Gastroesophageal sphincter (tissue), 3 donors: ENCODE measurements around the gene CERS4.

Experiments
- CTCF ChIP-seq, 4 experiments: fragments of 200-600 bp in 2 of 4; fragments of 450-650 bp in 2 of 4; sonication (generic) in 1 of 4; IDR thresholded peaks; one replicate each; pipeline ENCODE4 v1.5.1; 2017 to 2019; ENCODE audit warnings: antibody characterized with exemption in 4 of 4, mild to moderate bottlenecking in 2 of 4, moderate library complexity in 2 of 4
- EP300 ChIP-seq: sonication (generic); formaldehyde crosslinking; IDR thresholded peaks from one replicate; pipeline ENCODE4 v1.6.1; 2017; ENCODE audit warnings: antibody characterized with exemption, mild to moderate bottlenecking
- POLR2A ChIP-seq, 2 donors: fragments of 450-650 bp; IDR thresholded peaks; one replicate each; pipeline ENCODE4 v1.6.1; 2017; ENCODE audit warnings: antibody characterized with exemption in 2 of 2, mild to moderate bottlenecking in 2 of 2, moderate library complexity in 1 of 2
- POLR2AphosphoS5 ChIP-seq: sonication (generic); formaldehyde crosslinking; IDR thresholded peaks from one replicate; pipeline ENCODE4 v1.6.1; 2017; ENCODE audit warnings: antibody characterized with exemption

GRCh38 chr19:8237026-8237425 is 27.9 kb downstream of the CERS4 start:
- no peak for TF ChIP-seq CTCF (IDR thresholded peaks at IDR 0.05)
- TF ChIP-seq EP300, result no peak
- no peak for TF ChIP-seq POLR2A (IDR thresholded peaks at IDR 0.05)
- TF ChIP-seq POLR2AphosphoS5, result no peak
